Renal cortical epithelial cell (primary cell): ENCODE measurements around the gene ABHD16A. TPM values are rescaled to one million over a fixed set of nuclear protein-coding genes. Genes with fewer than 3 reads are reported as not detected.

Source experiments
- DNase-seq: peaks from one replicate; pipeline ENCODE4 v3.0.0-alpha.2; 2011; ENCODE audit warnings: low read depth
- total RNA-seq: library from RNA; depleted of rRNA; stranded (reverse); fragments of >200 nt; gene quantifications from 2 replicates; pipeline ENCODE4 v1.2.3, GENCODE V29; 2014

ABHD16A gene
- total RNA-seq, 1 donor from 2014 or later: 56.6 TPM

GRCh38 chr6:31663126-31663960 lies 39.8 kb downstream of the ABHD16A start:
- DNase-seq: no peak

GRCh38 chr6:31662124-31662723 lies 40.9 kb downstream of the ABHD16A start:
- no peak for DNase-seq

DNA sequence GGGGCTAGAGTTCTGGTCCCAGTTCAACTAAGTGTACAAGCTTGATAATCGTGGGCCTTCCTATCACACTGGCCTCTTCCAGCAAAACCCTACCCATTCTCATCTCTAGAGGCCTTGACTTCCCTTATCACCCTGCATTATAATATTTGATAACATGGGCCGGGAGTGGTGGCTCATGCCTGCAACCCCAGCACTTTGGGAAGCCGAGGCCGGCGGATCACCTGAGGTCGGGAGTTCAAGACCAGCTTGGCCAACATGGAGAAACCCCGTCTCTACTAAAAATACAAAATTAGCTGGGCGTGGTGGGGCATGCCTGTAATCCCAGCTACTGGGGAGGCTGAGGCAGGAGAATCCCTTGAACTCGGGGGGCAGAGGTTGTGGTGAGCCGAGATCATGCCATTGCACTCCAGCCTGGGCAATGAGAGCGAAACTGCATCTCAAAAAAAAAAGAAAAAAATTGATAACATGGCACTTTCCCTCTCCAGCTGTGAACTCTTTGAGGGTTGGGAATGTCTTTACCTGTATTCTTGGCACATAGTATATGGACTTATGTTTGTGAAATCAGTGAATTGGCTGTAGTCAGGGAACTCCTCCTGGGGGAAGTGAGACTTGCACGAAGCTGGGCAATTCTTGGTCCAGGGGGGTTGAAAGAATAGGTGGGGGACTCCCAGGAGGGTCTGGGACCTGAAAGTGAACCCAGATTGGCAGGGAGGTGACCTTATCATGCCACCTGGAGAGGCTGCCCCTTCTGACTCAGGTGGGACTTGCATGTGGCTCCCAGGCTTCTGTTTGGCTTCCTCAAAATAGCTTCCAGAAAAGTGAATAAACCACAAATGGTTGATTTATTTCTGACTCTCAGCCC lies 41.6 kb downstream of the ABHD16A start:
- no peak for DNase-seq

GRCh38 chr6:31660381-31661261 lies 42.5 kb downstream of the ABHD16A start, which contains the start of gene C6orf47:
Gene C6orf47 (minus strand): TSS chr6:31660778. CDS start chr6:31659947, 831 bp downstream.
- DNase-seq: peak; percentile 62

DNA sequence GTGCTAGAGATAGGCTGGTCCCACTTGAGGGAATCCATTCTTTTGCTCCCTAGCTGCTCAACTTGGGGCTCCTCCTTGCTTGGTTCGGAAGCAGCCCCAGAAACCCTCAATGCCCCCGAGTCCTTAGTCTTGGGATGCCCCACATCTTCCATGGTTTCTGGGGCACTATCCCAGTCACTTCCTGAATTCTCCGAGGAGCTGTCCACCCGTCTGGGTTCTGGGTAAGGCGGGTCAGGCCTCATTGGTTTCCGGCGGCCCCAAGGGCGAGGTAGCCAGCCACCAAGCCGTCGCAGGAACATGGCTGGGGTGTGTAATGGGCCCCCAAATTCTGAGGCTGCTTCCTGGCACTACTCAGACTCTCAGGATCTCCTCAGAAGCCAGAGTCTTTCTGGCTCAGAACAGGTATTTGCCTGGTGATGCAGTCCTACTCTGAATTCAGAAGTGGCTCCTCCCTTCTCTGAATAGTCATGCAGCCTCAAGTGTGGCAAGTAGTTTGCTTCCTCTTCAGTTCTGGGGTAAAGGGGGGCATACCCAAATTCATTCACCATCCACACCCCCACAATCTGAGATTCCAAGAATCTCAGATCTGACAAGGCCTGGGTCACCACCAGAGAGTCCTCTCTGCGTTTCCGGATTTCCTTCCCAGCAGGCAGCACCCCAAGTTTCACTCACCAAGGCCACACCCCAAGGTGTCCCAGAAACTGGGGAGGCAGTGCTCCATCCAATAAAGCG lies 43.3 kb downstream of the ABHD16A start:
- DNase-seq: peak; percentile 29

DNA sequence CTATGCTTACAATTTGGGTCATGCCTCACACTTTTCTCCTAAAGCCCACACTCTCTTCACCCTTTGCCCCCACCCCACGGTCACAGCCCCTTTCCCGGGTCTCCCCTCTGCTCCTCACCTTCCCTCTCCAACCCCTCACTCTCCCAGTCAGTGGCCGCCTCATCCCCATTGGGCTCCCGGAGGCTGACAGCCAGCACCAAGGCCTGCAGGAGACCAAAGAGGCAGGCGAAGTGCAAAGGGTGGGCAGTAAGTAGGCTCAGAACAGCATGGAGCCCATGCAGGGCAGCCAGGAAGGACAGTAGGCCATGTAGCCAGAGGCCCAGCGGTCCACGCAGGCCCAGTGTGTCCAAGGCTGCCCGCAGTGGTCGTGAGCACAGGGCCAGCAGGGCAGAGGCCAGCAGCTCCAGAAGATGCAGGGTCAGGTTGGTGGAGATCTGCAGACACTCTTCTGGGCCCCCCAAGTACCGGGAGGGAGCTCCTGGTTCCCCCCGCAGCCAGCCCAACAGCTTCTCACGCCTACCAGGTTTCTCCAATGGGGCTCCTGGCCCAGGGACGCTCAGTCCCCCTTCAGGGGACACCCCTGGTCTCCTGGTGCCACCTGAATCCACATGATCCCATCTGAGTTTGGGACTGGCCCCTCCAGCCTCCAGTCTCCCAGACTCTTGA lies 44.0 kb downstream of the ABHD16A start:
- no peak for DNase-seq

GRCh38 chr6:31658158-31658688 lies 44.9 kb downstream of the ABHD16A start:
- DNase-seq: no peak

DNA sequence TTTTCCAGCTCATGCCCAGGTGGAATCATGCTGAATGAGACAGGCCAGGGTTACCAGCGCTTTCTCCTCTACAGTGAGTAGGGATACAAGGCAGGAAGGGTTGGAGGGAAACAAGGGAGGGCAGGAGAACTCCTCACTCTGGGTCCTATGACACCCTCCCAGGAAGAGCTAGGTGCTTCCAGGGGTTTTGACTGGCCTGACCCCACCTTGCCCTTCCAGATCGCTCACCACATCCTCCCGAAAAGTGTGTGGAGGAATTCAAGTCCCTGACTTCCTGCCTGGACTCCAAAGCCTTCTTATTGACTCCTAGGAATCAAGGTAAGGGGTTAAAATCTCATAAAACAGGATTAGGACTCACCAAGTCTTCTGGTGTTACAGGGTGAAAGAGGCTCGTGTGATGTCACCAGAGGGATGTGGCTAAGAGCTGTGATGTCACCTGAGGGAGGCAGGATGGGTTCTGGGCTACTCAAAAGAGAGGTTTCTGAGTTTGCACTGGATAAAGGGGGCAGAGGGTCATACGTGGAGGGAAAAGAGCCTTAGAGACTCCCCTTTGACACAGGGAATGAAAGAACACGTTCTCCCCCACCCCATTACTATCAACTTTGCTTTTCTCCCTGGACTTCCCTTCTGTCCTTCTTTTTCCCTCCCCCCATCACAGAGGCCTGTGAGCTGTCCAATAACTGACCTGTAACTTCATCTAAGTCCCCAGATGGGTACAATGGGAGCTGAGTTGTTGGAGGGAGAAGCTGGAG lies 45.5 kb downstream of the ABHD16A start:
- DNase-seq: no peak

- DNase-seq: peak; percentile 77
Observed at GRCh38 chr6:31655349-31656237, 47.5 kb downstream of the ABHD16A start, which contains the start of gene APOM. Gene APOM (plus strand): TSS chr6:31655894. CDS start chr6:31655967, 73 bp downstream.

- no peak for DNase-seq
Observed at GRCh38 chr6:31654574-31655348, 48.4 kb downstream of the ABHD16A start.

DNA sequence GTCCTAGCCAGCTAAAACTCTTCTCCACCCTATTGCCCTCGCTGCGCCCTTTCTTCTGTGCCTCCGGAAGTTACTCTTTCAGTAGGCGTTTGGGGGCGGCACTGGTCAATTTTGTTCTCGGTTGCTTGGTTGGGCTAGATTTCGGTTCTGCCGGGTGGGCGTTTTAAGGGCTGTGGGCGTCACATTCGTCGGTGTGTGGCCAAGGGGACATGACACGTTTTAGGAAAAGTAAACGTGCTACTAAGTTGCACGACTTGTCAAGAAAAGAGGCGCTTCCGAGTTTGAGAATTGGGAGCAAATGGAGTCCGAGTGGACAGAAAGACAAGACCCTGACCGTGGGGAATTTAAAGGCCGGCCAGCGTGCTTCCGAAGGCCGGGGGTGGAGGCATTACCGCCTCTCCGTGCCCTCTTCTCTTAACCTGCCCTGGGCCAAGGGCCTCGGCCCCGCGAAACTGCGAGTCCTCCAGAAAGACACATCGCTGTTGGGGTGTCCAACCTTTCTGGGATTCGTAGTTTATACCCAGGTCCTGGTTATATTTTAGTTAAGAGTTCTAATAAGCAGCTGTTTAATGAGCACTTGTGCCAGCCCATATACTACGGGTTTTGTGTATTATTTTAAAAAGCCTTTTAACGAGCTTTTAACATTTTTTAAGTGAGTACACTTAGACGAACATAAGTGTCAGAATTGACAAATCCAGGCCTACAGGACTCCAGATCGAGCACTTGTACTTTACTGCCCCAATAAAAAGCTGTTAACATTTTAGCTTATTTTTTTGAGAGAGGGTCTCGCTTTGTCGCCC lies 50.0 kb downstream of the ABHD16A start:
- DNase-seq: peak; percentile 83

GRCh38 chr6:31651602-31652191 lies 51.4 kb downstream of the ABHD16A start:
- DNase-seq: peak; percentile 67

GRCh38 chr6:31645325-31645724 lies 57.8 kb downstream of the ABHD16A start:
- no peak for DNase-seq

DNA sequence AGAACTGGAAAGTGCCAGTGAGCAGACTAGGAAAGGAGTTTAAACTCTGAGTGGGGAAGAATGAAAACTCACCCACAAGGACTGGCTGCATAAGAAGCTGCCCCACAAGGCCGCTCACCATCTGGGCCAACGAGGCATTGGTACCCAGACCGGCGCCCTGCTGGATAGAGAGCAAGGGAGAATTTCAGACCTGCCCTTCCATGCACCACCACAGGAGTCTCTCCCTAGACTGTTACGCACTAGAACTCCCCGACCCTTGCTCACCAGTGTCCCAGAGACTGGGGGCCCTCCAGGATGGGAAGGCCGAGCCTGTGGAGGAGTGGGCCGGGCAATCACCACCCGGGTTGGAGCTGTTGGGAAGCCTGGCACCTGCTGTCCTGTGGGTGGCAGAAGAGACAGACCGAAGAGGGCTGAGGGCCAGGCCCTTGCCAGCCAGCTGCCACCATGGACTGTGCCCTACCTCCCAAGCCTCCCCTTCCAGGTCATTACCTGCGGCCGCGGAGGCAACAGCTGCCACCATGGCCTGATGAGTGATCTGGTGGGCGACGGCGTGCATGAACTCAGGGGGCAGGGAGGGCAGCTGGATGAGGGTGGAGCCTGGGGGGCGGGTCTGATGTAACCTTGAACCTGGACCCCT lies 59.2 kb downstream of the ABHD16A start:
- no peak for DNase-seq
